ENCODE data around the gene SFXN3. TPM values are rescaled to one million over a fixed set of nuclear protein-coding genes. Genes with fewer than 3 reads are reported as not detected.

Gene SFXN3
- total RNA-seq, 1 donor from 2014 or later: 81.0 TPM

- H3K27ac Mint-ChIP-seq (ENCODE audit: unreplicated experiment): no peak overlapping the region
- peaks cover 11% of the 10 kb centered on the region for H3K36me3 Mint-ChIP-seq (ENCODE audit: unreplicated experiment)
- DNase-seq (ENCODE audit: extremely low spot score, unreplicated experiment): no peak
- no peaks in the 10 kb centered on the region for H3K27me3 Mint-ChIP-seq (ENCODE audit: unreplicated experiment)
- no peak overlapping the region for H3K4me3 Mint-ChIP-seq (ENCODE audit: unreplicated experiment)
- no peak for TF ChIP-seq CTCF (IDR thresholded peaks at IDR 0.05)
- H3K4me1 Mint-ChIP-seq (ENCODE audit: unreplicated experiment): peaks cover 9% of the 10 kb centered on the region
- H3K9me3 Mint-ChIP-seq (ENCODE audit: unreplicated experiment): no peaks in the 10 kb centered on the region
Measured at GRCh38 chr10:101007915-101008822, 22.9 kb upstream of the SFXN3 start.

- Mint-ChIP-seq H3K9me3 (ENCODE audit: unreplicated experiment) (no peaks in the 10 kb centered on the region), H3K36me3 (ENCODE audit: unreplicated experiment) (peaks cover 5% of the 10 kb centered on the region), H3K27ac (ENCODE audit: unreplicated experiment) (no peak overlapping the region), H3K27me3 (ENCODE audit: unreplicated experiment) (no peaks in the 10 kb centered on the region), H3K4me3 (ENCODE audit: unreplicated experiment) (no peak overlapping the region), H3K4me1 (ENCODE audit: unreplicated experiment) (peaks cover 14% of the 10 kb centered on the region)
- no peak for DNase-seq (ENCODE audit: extremely low spot score, unreplicated experiment)
- no peak for TF ChIP-seq CTCF (IDR thresholded peaks at IDR 0.05)
Measured at GRCh38 chr10:101008823-101009423, 22.1 kb upstream of the SFXN3 start.

GRCh38 chr10:101010329-101010728 is 20.7 kb upstream of the SFXN3 start:
- H3K4me3 Mint-ChIP-seq (ENCODE audit: unreplicated experiment): no peak overlapping the region
- no peak overlapping the region for H3K27ac Mint-ChIP-seq (ENCODE audit: unreplicated experiment)
- no peak for DNase-seq (ENCODE audit: extremely low spot score, unreplicated experiment)
- peaks cover 25% of the 10 kb centered on the region for H3K4me1 Mint-ChIP-seq (ENCODE audit: unreplicated experiment)
- no peak for TF ChIP-seq CTCF (IDR thresholded peaks at IDR 0.05)
- no peaks in the 10 kb centered on the region for H3K36me3 Mint-ChIP-seq (ENCODE audit: unreplicated experiment)
- no peaks in the 10 kb centered on the region for H3K27me3 Mint-ChIP-seq (ENCODE audit: unreplicated experiment)
- no peaks in the 10 kb centered on the region for H3K9me3 Mint-ChIP-seq (ENCODE audit: unreplicated experiment)

GRCh38 chr10:101011517-101012423 is 19.3 kb upstream of the SFXN3 start:
- no peaks in the 10 kb centered on the region for H3K9me3 Mint-ChIP-seq (ENCODE audit: unreplicated experiment)
- H3K27me3 Mint-ChIP-seq (ENCODE audit: unreplicated experiment): no peaks in the 10 kb centered on the region
- H3K4me3 Mint-ChIP-seq (ENCODE audit: unreplicated experiment): no peak overlapping the region
- no peak overlapping the region for H3K27ac Mint-ChIP-seq (ENCODE audit: unreplicated experiment)
- peaks cover 26% of the 10 kb centered on the region for H3K4me1 Mint-ChIP-seq (ENCODE audit: unreplicated experiment)
- TF ChIP-seq CTCF (IDR thresholded peaks at IDR 0.05): peak; percentile 35
- no peak for DNase-seq (ENCODE audit: extremely low spot score, unreplicated experiment)
- H3K36me3 Mint-ChIP-seq (ENCODE audit: unreplicated experiment): no peaks in the 10 kb centered on the region

All from osteocyte (in vitro differentiated cells).